ENCODE data around the gene TAS2R60. TPM values are rescaled to one million over a fixed set of nuclear protein-coding genes. Genes with fewer than 3 reads are reported as not detected.

TAS2R60 gene
- total and polyA plus RNA-seq, 2 of the 8 experiments (the other 6 are each of a cell fraction or from before 2014, with no cell fraction given): 0.15 to 0.32 TPM

- TF ChIP-seq CHD7 (IDR thresholded peaks at IDR 0.05; ENCODE audit: insufficient replicate concordance, low read length): no peak
- no peak for TF ChIP-seq KDM1A (IDR thresholded peaks at IDR 0.05; ENCODE audit: borderline replicate concordance, low read length)
- TF ChIP-seq SP1 (IDR thresholded peaks at IDR 0.05; ENCODE audit: low read depth, low read length): no peak
- no peak for TF ChIP-seq POLR2A (IDR thresholded peaks at IDR 0.05; ENCODE audit: control extremely low read depth in 1 of 2, low read depth in 2 of 2, low read length in 2 of 2)
- TF ChIP-seq SUZ12 (IDR thresholded peaks at IDR 0.05; ENCODE audit: low read length): no peak
- no peak for TF ChIP-seq USF2 (IDR thresholded peaks at IDR 0.05; ENCODE audit: low read length)
- no peak for TF ChIP-seq YY1 (IDR thresholded peaks at IDR 0.05; ENCODE audit: low read depth, low read length)
- TF ChIP-seq SIRT6 (IDR thresholded peaks at IDR 0.05; ENCODE audit: low read length): no peak
- no peak for TF ChIP-seq TAF7 (optimal IDR thresholded peaks at IDR 0.05; ENCODE audit: borderline replicate concordance, low read depth, low read length)
- TF ChIP-seq RNF2 (IDR thresholded peaks at IDR 0.05; ENCODE audit: borderline replicate concordance, low read depth, low read length, missing control alignments, poor library complexity, severe bottlenecking): no peak
- no peak for TF ChIP-seq POU5F1 (IDR thresholded peaks at IDR 0.05; ENCODE audit: low read depth, low read length)
Measured at GRCh38 chr7:143485500-143485899, 42.2 kb downstream of the TAS2R60 start (continued).
